Astrocyte (in vitro differentiated cells and primary cell): ENCODE results near the gene RPLP2.

Experiments used
- EZH2 ChIP-seq: IDR thresholded peaks from 2 replicates; pipeline ENCODE4 v1.6.1; 2012; ENCODE audit warnings: mild to moderate bottlenecking, low read length, inconsistent platforms; ENCODE audit not compliant: insufficient read depth
- TF ChIP-seq, protein P1 (sequence below): IDR thresholded peaks from 2 replicates; pipeline ENCODE4 v1.5.1; 2011; ENCODE audit warnings: low read depth, mild to moderate bottlenecking, inconsistent platforms, low read length, moderate library complexity; ENCODE audit not compliant: insufficient read depth

- TF ChIP-seq, protein P1, sequence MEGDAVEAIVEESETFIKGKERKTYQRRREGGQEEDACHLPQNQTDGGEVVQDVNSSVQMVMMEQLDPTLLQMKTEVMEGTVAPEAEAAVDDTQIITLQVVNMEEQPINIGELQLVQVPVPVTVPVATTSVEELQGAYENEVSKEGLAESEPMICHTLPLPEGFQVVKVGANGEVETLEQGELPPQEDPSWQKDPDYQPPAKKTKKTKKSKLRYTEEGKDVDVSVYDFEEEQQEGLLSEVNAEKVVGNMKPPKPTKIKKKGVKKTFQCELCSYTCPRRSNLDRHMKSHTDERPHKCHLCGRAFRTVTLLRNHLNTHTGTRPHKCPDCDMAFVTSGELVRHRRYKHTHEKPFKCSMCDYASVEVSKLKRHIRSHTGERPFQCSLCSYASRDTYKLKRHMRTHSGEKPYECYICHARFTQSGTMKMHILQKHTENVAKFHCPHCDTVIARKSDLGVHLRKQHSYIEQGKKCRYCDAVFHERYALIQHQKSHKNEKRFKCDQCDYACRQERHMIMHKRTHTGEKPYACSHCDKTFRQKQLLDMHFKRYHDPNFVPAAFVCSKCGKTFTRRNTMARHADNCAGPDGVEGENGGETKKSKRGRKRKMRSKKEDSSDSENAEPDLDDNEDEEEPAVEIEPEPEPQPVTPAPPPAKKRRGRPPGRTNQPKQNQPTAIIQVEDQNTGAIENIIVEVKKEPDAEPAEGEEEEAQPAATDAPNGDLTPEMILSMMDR: no peak
- no peak for TF ChIP-seq EZH2
These were observed 35.9 kb upstream of the RPLP2 start for GRCh38 chr11:773830-774229.
